ENCODE results near the gene TRAIP.

TRAIP gene

GRCh38 chr3:49813497-49814174, 42.7 kb downstream of the TRAIP start, which contains the start of gene UBA7:
UBA7 (minus strand) TSS chr3:49813953; CDS start chr3:49813787, 166 bp downstream.
- DNase-seq, result peak; percentile 43 to 51

DNA sequence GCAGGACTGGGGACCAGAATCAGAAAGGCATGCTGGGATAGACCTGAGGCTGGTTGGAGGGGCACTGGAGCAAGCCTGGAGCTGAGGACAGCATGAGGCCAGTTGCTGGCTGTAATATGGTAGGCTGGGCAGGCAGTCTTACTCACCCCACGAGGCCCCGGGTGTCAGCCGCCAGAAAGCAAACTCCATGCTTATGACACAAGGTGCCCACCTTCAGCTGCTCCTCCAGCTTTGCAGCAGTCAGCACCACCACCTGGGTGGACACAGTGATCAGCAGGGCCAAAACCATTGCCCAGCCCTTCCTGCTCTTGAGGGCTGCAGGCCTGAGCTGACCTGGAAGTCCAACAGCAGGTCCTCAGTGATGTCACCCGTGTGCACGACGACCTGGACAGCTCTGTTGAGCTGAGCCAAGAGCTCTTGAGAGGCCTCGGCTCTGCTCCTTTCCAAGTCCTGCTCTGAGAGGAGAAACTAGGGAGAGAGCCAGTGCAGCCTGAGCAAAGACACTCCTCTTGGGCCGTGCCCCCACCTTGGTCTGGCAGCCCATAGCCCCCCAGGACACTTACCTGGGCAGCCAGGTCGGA, 43.4 kb downstream of the TRAIP start:
- no peak for DNase-seq

GRCh38 chr3:49807431-49808114, 48.8 kb downstream of the TRAIP start:
- peak in 1 of 2 donors; percentile 12 for DNase-seq

- DNase-seq, result no peak
Measured at GRCh38 chr3:49806850-49807249, 49.5 kb downstream of the TRAIP start.

- DNase-seq, result peak in 1 of 2 donors; percentile 42
Measured at GRCh38 chr3:49805897-49806701, 50.3 kb downstream of the TRAIP start.

GRCh38 chr3:49805367-49805782, 51.0 kb downstream of the TRAIP start:
- peak in 1 of 2 donors; percentile 62 for DNase-seq

DNA sequence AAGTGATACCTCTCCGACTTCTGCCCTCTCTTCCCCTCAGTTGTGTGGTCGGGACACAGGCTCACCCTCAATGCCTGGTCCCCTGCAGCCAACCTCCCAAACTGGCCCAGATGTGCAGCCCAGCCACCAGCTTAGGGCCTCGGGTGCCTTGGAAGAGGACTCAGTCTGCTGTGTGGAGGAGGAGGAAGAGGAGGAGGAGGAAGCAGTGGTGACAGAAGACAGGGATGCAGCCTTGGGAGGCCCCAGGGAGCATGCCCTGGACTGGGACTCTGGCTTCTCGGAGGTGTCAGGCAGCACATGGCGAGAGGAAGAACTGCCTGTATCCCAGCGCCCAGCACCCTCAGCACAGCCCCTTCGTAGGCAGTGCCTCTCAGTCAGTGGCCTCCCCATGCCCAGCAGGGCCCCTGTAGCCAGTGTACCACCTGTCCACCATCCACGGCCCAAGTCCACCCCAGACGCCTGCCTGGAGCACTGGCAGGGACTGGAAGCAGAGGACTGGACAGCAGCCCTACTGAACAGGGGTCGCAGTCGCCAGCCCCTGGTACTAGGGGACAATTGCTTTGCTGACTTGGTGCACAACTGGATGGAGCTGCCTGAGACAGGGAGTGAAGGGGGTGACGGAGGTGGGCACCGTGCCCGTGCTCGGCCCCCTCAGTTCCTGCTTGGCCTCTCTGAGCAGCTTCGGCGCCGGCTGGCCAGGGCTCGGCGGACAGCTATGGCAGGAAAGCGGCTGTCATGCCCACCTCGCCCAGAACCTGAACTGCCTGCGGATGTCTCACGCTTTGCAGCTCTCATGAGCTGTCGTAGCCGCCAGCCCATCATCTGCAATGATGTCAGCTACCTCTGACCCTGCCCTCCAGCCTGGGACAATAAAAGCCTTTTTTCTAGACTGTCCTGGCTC, 52.0 kb downstream of the TRAIP start:
- peak in 1 of 2 donors; percentile 11 for DNase-seq

GRCh38 chr3:49803465-49804140, 52.8 kb downstream of the TRAIP start:
- peak; percentile 33 to 40 for DNase-seq

GRCh38 chr3:49802719-49803464, 53.5 kb downstream of the TRAIP start, which contains the start of gene INKA1:
INKA1 (plus strand) TSS chr3:49803261; CDS start chr3:49803393, 132 bp downstream.
- peak; percentile 88 to 89 for DNase-seq

DNA sequence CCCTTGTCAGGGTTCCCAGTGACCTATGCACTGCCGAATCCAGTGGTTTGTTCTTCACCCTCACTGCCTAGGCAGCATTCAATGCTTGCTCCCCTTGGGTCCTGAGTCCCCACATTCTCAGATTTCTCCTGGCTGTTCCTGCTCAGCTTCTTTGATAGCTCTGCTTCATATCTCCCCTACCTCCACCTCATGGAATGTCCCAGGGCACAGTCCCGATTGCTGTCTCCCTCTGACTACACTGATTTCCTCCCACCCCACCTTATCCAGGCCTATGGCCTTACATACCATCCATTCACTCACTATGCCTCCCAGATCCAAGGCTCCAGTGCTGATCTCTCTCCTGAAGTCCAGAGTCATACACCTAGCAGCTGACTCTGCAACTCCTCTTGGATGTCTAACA, 55.2 kb downstream of the TRAIP start:
- no peak for DNase-seq

- no peak for DNase-seq
Measured at GRCh38 chr3:49799761-49800160, 56.6 kb downstream of the TRAIP start, which contains the start of gene CDHR4. CDHR4 (minus strand) TSS chr3:49799873; CDS start chr3:49799812, 61 bp downstream.

DNA sequence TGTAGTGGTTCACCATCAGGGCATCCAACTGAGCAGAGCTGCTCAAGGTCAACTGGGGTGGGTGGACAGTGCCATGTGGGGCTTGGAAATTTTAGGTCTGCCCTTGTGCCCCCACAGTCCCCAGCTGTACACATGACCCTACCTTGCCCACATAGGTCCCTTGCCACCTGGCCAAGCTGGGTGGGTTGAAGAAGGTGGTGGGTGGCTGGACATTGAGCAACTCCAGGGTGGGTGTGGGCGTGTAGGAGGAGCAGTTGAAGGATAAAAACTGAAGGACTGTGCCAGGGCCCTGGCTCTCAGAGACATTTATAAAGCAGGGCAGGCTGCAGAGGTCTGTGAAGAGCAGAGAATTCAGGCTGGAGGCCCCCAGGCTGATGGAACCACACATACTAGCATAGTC, 57.3 kb downstream of the TRAIP start:
- DNase-seq, result no peak

- DNase-seq, result no peak
Measured at GRCh38 chr3:49794926-49795905, 61.1 kb downstream of the TRAIP start.

DNA sequence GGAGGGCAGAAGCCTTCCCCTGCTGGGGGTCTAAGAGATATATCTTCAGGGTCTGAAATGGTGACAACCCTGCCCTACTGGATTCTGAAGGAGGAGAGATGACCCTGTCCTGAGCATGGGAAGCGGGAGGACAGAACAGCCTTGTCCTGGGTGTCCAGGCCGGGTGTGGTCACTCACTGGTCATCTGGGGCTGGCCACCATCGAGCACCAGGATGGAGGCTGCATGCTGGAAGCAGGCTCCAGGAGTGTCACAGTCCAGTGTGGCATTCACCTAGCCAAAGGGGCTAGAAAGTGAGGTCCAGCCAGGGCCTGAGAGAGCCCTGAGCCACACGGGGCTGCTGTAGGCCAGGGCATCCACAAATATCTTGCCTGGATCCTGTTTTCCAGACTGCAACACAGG, 61.9 kb downstream of the TRAIP start:
- no peak for DNase-seq

- no peak for DNase-seq
Measured at GRCh38 chr3:49793486-49794085, 62.8 kb downstream of the TRAIP start.

GRCh38 chr3:49792371-49793150, 63.8 kb downstream of the TRAIP start:
- no peak for DNase-seq

DNA sequence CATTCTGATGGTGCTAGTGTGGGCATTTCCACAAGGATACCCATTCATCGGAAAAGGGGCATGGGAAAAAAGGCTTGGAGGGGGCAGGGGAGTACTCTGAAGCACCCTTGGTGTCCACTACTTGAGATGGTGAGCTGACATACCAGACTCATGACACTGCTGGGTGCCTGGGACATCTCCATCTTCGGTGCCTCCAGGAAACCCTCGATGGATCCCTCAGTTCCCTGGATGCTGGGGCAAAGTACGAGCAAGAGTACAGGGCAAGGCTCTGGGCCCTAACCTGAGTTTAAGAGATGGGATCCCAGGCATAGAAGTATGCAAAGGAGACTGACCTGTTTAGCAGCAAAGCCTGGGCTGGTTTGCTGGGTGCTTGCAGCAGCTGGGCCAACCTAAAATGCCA, 64.8 kb downstream of the TRAIP start:
- no peak for DNase-seq
